ENCODE measurements around the gene TCIRG1. TPM values are rescaled to one million over a fixed set of nuclear protein-coding genes. Genes with fewer than 3 reads are reported as not detected.
"Not testable (repeated sequence)": the region's sequence is repeated elsewhere in the genome, so short reads cannot be mapped to it uniquely, and the experiment has no call there.

TCIRG1 gene
- total RNA-seq: 40.1 and 65.4 TPM in 2 replicates

GRCh38 chr11:68038718-68039525 lies at the start of gene TCIRG1:
TCIRG1 (plus strand) TSS chr11:68039025; CDS start chr11:68041272, 2,247 bp downstream.
- DNase-seq (ENCODE audit: low read depth in 2 of 2): peak; percentile 43 to 91

DNA sequence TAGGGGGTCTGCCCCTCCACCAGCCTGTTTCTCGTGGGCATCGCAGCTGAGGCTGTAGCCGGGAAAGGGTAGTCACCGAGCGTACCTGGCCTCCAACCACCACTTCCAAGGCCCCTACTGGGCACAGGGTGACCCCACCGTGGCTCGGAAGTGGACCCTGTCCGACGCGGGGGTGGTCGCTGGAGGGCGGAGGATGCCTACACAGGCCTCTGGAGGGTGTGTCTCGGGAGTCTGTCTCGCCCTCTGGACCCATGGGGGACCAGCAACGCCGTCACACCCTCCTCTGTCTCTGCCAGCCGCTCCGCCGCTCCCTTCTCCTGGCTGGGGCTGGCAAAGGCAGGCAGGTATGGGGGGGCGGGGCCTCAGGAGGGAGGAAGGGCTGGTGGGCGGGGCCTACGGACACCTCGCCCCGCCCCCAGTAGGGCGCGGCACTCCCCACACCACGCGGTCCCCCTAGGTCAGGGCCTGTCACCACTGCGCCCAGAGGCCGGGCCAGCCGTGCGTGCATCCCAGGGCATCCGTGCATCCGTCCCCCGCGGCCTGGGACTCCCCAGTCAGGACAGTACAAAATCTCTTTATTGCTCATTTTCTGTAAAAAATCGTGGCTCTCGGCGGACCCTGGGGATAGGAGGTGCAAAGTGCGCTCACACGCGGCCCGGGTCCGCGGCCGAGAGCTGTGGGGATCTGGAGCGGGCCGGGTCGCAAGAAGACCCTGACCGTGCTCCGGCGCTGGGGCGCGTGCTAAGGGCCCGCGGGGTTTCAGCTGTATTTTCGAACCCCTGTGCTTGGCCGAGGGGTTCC lies 48.1 kb upstream of the TCIRG1 start:
- DNase-seq (ENCODE audit: low read depth in 2 of 2): not testable (repeated sequence)

DNA sequence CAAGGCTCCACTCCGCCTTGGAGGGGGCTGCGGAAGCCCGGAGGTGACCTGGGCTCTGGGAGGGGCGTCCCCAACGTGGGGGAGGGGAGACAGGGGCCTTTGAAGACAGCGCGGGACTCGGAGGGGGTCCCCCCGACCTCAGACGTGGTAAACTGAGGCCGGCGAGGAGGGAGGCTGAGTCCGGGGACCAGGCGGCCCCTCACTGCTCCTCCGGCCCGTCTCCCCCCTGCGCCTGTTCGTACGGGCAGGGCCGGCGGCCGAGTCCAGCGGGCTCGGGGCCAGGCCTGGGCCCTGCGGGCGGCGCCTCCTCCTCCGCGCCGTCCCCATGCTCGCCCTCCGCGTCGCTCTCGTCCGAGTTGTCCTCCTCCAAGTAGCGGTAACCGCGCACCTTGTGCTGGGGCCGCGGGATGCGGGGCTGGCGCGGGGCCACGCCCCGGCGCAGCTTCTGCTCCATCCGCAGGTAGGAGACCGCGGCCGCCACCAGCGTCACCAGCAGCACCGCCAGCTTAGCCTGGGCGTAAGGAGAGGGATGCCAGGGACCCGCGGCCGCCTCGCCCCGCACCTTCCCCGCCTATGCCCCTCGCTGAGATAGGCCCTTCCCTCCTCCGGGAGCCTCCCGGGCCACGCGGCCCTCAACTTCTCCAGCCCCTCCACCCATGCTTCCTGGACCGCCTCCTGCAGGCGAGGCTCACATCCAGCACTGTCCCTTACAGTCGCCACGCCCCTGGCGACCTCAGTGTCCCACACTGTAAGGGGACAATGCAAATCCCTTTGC lies 47.3 kb upstream of the TCIRG1 start:
- not testable (repeated sequence) for DNase-seq (ENCODE audit: low read depth in 2 of 2)

DNA sequence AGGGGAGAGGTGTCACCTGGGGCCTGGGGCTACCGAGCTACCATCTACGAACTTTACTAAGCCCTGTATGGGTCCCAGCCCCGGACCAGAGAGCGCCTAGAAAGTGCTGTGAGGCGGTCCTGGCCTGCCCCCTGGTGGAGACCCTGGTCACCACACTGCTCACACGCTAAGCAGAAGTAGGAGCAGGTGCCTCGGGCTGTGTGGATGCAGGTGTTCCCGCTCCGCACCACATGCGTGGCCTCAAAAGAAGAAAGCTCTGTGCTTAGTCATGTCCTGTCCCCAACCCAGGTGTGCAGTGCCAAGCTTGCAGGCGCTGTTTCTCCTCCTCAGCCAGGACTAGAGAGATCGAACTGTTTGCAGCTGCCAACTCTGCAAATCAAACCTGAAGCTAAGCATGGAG lies 45.0 kb upstream of the TCIRG1 start:
- peak in 1 of 2 donors; percentile 26 for DNase-seq (ENCODE audit: low read depth in 2 of 2)

DNA sequence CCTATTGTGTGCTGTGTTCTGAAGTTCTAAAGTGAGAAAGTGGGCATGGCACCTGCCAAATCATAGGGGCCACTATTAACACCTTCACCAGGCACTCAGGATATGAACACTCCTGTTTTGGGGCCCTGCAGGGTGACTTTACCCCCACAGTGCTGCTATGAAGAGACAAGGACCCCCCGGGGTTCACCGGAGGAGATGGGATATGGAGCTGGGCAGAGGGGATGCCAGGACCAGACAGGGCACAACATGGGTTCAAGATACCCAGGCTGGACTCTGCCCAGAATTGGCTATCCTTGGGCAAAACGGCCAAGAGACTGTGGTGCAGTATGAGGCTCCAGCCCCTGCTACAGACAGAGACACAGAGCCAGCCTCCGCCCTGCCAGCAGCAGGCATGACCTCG lies 44.4 kb upstream of the TCIRG1 start:
- DNase-seq (ENCODE audit: low read depth in 2 of 2): not testable (repeated sequence)

DNA sequence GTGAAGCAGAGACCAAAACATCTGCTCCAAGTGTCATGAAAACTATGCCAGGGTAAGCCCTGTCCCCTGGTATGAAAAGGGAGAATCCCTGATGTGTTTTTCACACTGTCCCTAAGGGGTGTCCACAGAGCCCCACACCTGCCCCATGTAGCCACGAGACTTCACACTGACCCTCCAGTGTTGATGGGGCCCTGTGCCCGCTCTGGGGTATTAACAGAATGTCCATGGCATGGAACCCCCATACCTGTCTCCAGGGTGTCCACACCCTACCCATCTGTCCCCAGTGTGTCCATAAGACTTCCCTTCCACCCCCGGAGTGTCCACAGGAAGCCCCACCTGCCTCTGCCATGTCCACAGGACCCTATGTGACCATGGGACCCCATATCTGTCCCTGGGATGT lies 43.7 kb upstream of the TCIRG1 start:
- DNase-seq (ENCODE audit: low read depth in 2 of 2): not testable (repeated sequence)

DNA sequence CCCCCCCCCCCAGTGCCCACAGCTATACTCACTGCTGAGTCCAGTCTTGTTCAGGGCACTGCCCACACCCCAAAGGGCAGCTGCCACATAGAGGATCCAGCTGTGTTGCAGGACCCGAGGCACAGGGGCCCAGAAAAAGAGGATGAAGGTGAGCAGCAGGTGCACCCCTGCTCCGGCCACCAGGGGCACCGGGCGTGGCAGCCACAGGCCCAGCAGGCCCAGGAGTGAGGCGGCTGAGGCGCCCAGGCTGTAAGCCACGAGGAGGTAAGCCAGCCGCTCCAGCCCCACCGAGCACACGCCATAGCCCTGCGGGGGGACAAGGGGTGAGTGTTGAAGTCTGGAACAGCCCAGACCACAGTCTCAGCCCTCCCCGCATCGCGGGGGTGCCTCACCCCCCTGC lies 43.2 kb upstream of the TCIRG1 start:
- not testable (repeated sequence) for DNase-seq (ENCODE audit: low read depth in 2 of 2)

DNA sequence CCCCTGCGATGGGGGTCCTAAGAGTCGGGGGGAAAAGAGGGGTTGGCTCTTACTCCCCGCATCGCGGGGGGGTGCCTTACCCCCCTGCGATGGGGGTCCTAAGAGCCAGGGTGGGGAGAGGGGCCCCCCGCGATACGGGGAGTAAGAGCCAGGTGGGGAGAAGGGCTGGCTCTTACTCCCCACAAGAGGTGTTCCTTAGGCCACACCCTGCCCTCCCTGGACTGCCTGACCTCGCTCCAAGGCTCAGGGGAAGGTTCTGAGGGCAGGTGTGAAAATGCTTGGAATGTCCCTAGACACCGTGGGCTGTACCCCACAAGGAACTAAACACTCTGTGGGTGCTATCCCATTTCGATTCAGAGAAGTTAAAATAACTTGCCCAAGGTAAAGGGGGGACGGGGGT lies 42.8 kb upstream of the TCIRG1 start:
- DNase-seq (ENCODE audit: low read depth in 2 of 2): no peak

- DNase-seq (ENCODE audit: low read depth in 2 of 2): no peak
Observed at GRCh38 chr11:67996622-67997474, 42.0 kb upstream of the TCIRG1 start.

GRCh38 chr11:67997475-67997921 lies 41.3 kb upstream of the TCIRG1 start:
- DNase-seq (ENCODE audit: low read depth in 2 of 2): no peak

DNA sequence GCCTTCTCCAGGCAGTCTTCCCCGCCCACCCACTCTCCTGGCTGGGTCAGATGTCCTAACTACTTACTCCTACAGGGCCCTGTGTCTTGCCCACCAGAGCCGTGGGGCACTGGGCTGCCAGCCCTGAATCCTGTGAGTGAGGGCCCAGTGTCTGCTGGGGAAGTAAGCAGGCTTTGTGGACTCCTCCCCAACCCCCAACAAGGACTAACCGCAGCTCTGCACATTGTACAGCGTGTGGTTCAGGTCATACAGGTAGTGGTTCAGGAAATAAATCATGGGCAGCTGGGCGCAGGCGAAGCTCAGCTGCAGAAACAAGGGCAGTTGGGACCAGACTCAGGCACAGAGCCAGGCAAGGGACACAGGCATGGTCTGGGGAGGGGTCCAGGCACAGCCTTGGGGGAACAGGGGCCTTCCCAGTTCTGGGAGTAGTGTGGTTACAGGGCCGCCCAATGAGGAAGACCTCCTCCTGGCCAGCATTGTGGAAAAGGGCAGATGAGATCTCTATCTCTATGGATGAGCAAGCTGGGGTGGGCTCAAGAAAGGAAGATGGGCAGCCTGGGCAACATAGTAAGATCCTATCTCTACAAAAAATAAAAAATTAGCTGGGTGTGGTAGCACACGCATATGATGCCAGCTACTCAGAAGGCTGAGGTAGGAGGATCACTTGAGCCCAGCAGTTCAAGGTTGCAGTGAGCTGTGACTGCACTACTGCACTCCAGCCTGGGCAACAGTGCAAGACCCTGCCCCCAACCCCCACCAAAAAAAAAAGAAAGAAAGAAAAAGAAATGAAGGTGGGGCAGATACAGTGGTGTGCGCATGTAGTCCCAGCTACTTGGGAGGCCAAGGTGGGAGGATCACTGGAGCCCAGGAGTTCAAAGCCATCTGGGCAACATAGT lies 40.4 kb upstream of the TCIRG1 start:
- DNase-seq (ENCODE audit: low read depth in 2 of 2): no peak

- DNase-seq (ENCODE audit: low read depth in 2 of 2): no peak
Observed at GRCh38 chr11:67999201-67999629, 39.6 kb upstream of the TCIRG1 start.

DNA sequence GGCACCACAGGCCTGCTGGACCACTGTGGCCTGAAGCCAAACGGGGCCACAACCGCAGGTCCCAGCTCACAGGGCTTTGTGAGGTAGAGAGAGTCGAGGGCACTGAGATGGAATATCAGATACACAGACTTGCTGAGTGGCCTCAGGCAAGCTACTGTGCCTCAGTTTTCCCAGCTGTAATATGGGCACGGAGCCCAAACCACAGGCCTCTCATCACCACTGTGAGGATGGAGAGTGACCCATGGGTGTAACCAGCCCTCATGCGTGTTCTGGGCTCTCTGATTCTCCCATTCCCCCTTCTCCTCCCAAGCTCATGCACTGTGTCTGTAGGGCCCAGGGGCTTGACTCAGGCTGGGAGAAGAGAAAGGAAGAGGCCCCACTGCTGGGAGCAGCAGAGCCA lies 39.1 kb upstream of the TCIRG1 start:
- DNase-seq (ENCODE audit: low read depth in 2 of 2): no peak

DNA sequence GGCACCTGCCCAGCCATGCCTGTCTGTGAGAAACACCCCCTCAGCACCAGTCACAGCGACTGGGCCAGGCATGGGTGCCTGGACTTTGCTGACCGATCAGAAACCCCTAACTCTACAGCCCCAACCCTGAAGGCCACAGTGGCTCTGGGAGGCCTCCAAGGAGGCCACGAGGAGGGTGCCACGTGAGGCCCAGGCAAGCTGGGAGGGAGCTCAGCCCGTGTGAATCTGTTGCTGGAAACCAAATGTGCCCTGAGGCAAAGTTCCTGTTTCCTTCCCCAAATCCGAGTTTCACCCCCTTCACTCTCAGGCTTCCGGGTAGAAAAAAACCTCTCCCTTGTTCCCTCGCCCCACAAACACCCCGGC lies 36.3 kb upstream of the TCIRG1 start:
- DNase-seq (ENCODE audit: low read depth in 2 of 2): no peak

- no peak for DNase-seq (ENCODE audit: low read depth in 2 of 2)
Observed at GRCh38 chr11:68002938-68003845, 35.6 kb upstream of the TCIRG1 start.

GRCh38 chr11:68003846-68004550 lies 34.8 kb upstream of the TCIRG1 start, which contains the start of gene UNC93B1:
UNC93B1 (minus strand) TSS chr11:68004097; CDS start chr11:68004043, 54 bp downstream.
- DNase-seq (ENCODE audit: low read depth in 2 of 2): peak; percentile 75 to 85

DNA sequence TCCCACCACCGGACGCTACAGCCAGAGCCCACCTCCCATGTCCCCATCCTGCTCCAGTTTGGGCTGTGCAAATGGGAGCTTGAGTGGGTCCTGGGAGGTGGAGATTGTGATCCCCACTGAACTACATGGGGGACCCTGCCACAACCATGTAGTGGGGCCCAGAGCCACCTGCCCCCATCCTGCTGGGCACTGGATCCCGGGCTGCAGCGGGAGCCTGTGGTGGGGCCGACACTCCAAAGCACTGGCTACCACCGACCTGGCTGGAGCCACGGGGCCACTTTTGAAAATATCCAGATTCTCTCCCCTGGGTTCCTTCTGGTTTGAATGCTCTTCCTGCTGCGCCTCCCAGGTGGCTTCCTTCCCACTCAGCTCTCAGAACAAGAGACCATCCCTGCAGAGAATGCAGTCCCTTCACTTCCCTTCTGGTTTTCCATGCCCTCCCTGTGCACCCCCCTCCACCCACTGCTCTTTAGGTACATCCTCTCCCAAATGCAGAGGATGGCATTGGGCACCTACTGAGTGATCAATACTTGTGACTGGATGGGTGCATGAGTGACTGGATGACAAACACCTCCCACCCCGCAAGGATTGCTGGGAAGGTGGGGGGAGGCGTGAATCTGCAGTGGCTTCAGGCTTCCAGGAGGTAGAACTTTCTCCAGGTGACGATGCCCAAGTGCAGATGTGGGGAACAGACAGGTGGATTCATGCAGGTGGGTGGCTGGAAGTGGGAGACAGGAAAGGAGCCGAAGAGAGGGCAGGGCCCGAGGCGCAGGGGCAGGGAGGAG lies 34.1 kb upstream of the TCIRG1 start:
- no peak for DNase-seq (ENCODE audit: low read depth in 2 of 2)
